ENCODE data around the gene ARL3. TPM values are rescaled to one million over a fixed set of nuclear protein-coding genes. Genes with fewer than 3 reads are reported as not detected.
"Not testable (repeated sequence)": the region's sequence is repeated elsewhere in the genome, so short reads cannot be mapped to it uniquely, and the experiment has no call there.

ARL3 gene
- polyA plus RNA-seq, 1 donor, result 12.5 TPM

DNA sequence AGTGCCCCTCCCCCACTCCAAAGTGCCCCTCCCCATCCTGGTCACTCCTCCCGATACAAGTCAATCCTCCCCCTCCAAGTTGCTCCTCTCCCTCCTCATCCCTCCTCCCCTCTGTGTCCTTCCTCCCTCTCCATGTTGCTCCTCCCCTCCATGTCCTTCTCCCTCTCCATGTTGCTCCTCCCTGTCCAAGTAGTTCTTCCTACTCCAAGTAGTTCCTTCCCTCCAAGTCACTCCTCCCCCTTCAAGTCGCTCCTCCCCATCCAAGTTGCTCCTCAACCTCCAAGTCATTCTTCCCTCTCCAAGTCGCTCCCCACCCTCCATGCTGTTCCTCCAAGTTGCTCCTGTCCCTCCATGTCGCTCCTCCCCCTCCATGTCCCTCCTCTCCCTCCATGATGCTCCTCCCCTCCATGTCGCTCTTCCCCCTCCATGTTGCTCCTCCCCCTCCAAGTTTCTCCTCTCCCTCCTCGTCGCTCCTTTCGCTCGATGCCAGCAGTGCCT lies 20.9 kb upstream of the ARL3 start:
- DNase-seq, result no peak

DNA sequence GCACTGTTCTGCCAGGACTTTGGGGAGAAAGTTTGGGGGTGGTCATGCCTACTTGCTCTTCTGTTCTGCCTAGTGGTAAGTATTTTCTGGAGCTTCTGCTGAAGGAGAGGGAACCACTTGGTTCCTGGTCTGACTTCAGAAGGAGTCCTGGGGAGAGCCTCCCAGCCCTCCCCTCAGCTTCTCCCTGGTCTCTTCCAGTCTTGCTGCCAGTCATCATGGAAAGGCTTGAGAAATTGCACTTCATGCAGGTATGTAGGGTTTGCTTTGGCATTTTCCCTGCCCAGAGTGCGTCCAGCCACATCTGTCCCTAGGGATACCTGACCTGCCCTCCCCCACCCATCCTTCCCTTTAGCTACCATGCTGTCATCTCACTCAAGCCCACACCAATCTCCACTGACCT lies 18.5 kb upstream of the ARL3 start:
- no peak for DNase-seq

DNA sequence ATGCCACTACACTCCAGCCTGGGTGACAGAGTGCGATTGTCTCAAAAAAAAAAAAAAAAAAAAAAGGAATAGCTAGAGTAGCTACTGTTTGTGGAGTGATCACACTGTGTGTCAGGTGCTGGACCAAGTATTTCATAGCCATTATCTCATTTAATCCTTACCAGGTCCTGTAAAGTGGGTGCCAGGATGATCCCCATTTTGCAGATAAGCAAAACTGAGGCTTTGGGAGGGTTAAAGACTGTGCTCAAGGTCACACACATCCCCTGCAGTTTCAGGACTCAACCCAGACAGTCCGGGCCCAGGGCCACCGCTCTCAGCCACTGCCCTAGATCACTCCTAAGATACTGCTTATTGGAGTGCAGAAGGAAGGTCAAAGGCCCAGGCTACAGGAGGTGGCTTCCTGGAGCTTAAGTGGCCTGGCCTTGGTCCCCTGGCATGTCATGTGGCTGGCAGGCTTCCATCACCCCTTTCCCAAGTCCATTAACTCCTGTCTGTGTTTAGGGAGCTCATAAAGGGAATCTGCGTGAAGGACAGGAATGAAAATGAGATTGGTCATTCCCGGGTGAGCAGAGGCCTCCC lies 17.1 kb upstream of the ARL3 start:
- DNase-seq, result no peak

DNA sequence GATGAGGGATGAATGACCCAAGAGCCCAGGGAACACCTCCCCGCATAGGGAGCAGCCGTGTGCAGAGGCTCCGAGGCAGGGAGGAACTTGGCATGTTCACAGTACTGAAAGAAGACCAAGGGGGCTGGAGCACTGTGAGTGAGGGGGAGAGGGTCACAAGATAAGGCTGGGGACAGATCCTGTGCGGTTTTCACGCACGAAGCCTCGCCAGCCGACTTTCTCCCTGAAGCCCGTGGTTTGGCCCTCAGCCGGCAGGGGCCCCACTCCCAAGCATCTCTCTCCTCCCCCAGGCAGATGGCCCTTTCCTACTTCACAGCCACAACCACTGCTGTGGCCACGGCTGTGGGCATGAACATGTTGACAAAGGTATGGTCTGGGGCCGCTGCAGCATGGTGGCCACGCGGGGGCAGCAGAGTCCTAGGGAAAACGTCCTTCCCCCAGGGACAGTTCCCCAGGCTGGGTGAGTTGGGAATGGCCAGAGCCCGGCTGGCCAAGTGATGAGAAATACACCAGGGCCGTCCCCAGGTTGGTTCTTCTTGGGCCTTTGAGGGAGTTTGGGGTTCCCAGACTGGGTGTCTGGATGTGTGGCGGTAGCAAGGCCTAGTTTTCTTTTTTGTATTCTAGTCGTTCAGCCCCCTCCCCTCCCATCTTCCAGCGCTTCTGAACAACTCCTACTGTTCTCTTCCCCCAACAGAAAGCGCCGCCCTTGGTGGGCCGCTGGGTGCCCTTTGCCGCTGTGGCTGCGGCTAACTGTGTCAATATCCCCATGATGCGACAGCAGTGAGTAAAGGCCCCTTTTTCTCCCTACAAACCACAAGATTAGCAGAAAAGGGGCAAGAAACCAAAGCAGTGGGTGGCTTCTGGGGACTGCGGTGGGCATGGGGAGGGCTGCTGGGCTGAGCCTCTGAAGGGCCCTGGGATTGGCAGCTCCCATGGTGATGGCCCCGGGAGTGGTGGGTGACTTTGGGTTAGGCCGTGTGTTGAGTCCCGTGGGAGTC lies 15.1 kb upstream of the ARL3 start:
- DNase-seq, result peak; percentile 77

DNA sequence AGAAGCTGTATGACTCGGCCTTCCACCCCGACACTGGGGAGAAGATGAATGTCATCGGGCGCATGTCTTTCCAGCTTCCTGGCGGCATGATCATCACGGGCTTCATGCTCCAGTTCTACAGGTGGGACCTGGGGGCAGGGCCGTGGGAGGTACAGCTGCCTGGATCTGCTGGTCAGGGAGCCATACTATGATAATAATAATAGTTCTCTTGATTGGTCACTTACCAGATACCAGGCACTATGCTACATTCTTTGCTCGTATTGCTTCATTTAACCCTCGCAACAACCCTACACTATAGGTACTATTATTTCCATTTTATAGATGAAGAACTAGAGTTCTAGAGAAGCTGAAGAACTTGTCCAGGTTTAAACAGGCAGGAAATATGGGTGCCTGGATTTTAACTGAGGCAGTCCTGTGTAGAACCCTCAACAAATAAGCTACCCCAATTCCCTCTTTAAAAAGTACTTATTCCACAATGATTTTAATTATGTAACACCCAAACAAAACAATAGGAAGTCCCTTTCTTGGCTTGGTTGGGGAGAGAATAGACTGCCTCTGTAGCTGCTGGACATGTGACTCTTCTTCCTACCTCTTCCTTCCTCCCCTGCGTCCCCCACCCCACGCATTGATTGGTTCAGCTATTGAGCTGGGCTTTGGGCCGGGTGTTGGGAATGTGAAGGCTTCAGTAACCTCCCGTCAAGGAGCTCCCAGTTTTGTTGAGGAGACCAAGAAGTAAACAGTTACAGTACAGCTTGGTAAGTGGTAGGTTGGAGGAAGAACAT lies 13.0 kb upstream of the ARL3 start:
- DNase-seq, result no peak

DNA sequence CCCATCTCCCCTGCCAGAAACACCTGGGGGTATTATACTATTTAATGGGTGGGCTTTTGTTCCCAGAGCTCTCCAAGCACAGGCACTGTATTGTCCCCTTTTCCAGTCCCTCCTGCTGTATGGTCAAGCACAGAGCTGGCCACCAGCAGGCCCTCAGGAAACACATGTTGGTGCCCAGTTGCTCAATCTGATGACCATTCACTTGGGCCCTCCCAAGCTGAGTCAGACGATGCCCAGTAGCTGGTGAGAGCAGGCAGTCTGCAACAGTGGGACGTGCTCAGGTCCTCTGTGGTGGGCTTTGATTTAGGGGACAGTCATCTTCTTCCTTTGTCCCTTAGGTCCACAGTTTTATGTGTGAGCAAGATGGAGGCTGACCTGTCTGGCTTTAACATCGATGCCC lies 12.1 kb upstream of the ARL3 start:
- DNase-seq, result no peak

DNA sequence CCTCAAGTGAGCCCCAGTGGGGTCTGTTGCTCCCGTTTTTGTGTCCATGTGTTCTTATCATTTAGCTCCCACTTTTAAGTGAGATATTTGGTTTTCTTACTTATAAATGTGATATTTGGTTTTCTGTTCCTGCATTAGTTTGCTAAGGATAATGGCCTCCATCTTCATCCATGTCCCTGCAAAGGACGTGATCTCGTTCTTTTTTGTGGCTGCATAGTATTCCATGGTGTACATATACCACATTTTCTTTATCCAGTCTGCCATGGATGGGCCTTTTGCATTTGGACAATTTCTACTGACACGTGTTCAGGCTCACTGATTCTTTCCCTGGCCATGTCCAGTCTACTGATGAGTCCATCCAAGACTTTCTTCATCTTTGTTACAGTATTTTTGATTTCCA lies 9.8 kb upstream of the ARL3 start:
- DNase-seq, result no peak

DNA sequence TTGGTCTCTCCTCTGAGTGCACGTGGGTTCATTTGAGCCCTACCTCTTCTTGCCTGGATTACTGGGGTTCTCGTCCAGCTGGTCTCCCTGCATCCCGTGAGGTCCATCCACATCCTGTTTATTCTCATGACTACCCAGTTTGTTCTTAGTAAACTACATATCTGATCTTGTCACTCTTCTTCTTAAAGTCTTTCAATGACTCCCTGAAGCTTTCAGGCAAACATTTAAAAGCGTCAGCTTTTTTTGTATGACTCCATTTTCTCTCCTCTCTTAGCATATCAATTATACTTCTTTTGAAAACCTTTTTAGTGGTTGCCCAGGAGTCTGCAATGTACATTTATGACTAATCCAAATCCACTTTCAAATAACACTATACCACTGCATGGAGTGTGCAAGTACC lies 7.8 kb upstream of the ARL3 start:
- DNase-seq, result no peak

DNA sequence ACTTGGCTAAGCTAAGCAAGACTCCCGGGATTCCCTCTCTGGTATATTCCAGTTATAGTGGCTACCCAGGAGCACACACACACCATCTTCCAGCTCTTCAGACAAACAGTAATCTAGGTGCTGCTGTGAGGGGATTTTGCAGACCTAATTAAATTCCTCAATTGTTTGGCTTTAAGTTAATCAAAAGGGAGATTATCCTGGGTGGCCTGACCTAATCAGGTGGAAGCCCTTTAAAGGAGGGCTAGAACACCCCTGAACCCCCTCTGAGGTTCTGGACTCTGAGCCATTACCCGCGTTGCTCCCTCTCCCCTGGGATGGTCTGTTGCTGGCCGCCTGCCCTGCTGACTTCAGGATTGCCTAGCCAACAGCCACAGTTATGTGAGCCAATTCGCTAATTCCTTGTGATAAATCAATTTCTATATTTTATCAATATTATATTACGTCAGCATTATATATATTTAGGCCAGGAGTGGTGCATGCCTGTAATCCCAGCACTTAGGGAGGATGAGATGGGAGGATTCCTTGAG lies 6.6 kb upstream of the ARL3 start:
- no peak for DNase-seq

DNA sequence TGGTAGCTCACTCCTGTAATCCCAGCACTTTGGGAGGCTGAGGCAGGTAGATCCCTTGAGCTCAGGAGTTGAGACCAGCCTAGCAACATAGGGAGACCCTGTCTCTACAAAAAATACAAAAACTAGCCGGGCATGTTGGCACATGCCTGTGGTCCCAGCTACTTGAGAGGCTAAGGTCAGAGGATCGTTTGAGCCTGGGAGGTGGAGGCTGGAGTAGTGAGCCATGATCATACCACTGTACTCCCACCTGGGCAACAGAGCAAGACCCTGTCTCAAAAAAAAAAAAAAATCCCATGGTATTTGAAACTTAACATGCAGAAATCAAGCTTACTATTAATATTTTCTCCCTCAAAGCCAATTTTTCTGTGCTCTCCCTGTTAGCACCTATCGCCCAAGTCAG lies 6.1 kb upstream of the ARL3 start:
- DNase-seq, result no peak

DNA sequence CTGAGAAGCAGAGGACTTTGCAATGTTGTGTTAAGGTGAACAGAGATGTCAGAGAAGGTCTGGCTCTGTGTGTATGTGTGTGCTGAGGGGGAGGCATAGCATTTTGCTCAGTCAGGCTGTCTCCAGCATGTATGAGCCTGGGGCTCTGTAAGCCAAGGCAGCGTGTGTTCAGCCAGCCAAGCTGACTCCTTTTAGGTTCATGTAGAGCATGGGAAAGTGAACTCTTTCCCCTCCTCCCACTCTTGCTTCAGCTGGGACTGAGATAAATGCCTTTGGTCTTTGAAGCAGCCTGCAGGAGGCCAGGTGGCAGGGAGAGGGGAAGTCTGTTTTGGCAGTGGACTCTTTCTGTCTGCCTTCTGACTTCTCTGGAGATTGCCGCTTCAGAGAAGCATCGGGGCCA lies 4.0 kb upstream of the ARL3 start:
- no peak for DNase-seq

DNA sequence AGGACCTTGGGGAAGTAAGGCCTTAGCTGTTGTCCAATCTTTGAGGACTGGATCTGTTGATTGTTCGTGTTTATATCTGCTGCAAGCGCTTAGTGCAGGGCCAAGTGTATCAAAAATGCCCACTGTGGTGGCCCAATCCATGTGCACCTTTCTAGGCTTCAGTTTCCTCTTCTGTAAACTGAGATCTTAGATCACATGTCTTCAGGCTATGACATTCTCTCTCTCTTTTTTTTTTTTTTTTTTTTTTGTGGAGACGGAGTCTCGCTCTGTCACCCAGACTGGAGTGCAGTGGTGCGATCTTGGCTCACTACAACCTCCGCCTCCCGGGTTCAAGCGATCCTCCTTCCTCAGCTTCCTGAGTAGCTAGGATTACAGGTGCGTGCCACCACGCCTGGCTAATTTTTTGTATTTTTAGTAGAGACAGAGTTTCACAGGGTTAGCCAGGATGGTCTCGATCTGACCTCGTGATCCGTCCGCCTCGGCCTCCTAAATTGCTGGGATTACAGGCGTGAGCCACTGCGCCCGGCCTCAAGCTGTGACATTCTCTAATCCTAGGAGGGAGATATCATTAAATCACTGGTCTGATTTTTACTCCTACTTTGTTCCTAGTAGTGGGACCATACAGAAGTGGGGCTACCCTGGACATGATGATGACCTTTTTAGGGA lies 2.8 kb upstream of the ARL3 start:
- DNase-seq, result not testable (repeated sequence)

DNA sequence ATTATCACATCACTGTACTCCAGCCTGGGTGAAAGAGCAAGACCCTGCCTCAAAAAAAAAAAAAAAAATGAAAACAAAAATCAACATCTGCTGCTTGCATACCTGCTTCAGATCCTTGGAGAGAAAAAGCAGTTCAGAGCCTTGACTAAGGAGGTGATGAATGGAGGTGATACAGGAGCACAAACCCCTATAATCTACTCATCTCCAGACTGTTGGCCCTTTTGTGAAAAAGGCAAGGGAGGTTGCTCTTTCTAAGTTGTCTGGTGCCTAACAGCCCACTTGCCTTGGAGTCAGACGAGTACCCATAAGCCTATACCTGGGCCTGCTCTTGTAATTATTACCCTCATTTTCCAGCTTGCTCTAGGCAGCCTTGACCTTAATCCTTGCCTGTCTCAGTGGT lies 1.7 kb upstream of the ARL3 start:
- DNase-seq, result no peak

DNA sequence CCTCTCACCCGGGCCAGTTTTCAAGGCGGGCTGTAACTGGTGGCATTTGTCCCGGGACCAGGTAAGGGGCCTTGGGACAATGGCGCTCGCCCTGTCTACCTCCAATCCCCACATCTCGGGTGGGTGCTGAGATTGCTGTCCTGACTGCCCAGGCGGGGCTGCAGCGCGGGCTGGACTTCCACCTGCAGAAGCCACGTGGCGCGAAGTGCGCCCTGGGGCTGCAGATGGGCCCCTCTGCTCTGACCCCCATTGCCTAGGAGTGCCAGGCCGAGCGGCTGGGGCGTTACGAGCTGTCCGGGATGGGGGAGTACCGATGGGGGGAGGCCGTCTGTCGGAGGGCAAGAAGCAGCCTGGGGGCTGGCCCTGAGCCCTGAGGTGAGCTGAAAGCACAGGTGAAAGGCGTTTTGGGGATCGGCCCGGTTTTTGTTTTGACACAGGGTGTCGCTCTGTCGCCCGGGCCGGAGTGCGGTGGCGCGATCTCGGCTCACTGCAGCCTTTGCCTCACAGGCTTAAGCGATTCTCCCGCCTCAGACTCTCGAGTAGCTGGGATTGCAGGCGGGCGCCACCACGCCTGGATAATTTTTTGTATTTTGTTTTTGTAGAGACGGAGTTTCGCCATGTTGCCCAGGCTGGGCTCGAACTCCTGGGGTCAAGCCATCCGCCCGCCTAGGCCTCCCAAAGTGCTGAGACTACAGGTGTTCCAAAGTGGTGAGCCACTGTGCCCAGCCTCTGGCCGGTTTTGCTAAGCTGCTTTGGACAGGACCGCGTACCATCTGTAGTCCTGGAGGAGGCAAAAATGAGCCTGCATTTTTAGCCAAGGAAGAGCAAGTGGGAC lies 641 bp upstream of the ARL3 start, which contains the start of gene SFXN2:
Gene SFXN2, plus strand, starts transcription at position 16 of the 835 bp plus-strand sequence. CDS start 12,001 bp downstream, outside the sequence.
- DNase-seq, result no peak

DNA sequence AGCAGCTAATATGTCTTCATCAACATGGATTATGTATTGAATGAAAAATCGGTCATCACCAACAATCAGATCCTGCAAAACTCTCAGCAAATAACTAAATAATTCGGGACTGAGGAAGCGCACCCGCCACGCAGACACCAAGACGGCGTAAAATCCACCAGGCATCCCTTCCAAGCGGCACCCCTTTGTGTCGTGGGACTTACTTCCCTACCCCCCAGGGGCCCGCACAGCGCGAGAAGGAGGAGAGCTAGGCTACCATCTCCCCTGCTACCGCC lies 721 bp downstream of the ARL3 start:
- DNase-seq, result no peak

DNA sequence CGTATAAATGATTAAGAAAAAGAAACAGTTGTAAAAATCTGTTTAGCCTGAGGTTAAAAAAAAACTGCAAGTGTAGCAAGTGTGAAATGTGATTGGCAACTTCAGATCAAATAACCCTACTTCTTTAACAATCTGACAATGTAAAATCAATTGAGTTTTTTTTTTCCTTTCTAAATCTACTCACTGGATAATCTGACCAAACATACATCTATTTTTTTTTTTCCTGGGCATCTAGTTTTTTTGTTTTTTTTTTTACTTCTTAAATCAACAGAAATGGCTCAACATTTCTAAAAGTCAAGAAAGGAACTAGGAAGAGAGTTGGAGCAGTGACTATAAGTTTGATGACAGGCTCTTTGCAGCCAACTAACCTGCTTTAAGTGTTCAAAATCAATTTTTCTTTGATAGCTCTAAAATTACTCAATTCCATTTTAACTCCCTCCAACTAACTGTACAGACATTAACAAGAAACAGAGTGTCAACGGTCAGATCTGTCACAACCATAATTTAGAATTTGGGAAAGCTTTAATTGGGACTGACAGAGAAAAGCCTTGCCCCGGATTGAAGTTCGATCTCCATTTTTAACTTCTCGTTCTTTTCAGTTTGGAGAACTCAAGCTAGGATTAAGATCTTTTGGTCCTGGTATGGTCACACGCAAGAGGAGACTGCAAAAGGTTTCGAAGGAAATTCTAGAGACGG lies 1.2 kb downstream of the ARL3 start:
- DNase-seq, result no peak

DNA sequence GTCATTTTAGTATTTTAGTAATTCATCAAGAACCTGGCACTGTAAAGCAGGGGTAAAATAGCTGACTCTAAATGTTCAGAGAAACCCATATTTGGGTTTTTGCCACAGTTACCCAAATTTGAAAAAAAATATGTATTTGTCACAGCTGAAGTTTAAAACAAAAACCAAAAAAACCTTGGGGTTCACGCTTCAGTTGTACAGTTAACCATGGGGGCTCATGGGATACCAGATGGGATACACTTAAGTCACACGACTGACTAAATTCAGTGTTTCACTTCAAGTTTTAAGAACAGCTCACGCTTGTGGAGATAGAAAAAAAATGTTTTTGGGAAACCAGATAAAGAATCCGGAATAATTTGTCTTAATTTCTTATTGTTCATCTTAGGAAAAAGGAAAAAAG lies 2.1 kb downstream of the ARL3 start:
- DNase-seq, result no peak

DNA sequence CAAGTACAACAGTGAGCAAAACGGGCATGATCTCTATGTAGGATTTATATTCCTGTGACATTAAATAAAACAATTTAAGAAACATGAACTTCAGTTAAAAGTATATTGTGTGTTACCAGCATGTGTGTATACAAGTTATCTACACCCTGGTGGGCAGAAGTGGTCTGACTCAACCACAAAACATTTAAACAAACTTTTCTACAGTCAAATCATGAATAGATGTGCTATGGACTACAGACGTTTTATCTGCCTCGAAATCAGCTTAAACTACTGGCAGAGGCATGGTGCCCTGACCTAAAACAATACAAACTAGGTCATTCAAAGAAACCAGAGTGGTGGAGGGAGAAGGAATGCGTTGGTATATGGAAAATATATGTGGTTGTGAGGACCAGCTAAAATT lies 3.6 kb downstream of the ARL3 start:
- no peak for DNase-seq

DNA sequence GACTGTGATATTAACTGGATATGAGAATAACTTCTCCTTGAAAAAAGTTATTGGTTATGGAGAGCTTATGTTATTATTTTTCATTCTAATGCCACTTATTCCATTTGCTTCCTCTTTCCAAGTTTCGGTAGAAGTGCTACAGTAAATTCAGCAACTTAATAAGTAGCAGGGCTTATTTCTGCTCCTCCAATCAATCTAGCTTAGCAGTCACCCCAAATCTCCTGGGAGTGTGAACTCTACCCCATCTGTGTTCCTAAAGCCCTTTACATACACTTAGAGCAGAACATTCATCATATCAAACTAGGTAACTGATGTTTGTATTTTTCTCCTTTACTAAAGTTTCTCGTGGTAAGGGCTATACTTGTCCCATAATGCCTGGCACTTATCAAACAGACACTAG lies 8.7 kb downstream of the ARL3 start:
- DNase-seq, result no peak

DNA sequence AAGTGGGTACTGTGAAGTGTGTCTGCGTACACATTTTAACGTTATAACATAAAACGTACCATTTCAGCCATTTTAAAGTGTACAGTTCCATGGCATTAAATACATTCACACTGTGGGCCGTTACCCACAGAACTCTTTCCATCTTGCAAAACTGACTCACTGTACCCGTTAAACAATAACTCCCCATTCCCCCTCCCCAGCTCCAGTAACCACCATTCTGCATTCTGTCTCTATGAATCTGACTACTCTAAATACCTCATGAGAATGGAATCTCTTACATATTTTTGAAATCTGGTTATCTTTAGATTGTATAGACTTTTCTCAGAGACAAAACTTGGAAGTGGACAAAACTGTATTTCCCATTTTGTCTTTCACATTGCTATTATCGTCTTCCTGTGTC lies 9.3 kb downstream of the ARL3 start:
- no peak for DNase-seq

DNA sequence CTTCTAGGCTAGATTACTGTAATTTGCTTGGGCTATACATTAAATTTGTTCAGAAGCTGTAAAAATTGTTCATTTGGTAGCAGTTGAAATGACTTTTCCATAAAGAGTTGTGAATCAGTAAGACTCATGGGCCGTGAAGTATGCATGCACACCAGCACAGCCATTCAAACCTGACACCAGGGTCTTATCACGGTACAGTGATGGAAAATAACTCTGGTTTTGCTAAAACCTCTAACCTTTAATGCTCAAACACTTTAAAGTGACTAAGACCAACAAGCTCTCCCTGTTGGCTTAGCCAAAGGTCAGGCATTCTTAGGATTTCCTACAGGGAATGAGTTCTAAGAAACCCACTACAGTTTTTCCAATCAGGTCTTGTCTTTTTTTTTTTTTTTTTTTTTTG lies 11.5 kb downstream of the ARL3 start:
- DNase-seq, result no peak

All from hindlimb muscle (tissue), 1 donor.